Measurements from ENCODE around the gene OR6B1. TPM values are rescaled to one million over a fixed set of nuclear protein-coding genes. Genes with fewer than 3 reads are reported as not detected.
"Not testable (repeated sequence)": the region's sequence is repeated elsewhere in the genome, so short reads cannot be mapped to it uniquely, and the experiment has no call there.

The OR6B1 gene
- total RNA-seq, 1 donor from 2014 or later: not detected

DNA sequence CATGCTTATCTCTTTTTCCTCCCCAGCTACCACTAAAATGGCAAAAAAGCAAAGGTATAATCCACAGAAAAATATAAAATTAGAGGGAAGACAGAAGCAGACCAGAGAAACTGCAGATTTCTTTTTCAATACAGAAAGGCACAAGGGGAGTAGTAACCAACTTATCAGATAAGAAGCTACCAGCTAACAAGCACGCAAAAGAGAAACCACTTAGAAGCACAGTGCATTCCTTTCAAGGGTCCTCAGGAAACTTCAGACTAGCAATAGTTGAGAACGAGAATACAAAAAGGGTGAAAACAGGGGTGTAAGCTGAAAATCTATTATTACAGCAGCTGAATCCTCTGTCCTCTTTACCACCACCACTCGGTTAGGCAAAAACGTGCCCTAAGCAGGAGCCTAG lies 38.8 kb downstream of the OR6B1 start:
- no peak for DNase-seq (ENCODE audit: low spot score)

DNA sequence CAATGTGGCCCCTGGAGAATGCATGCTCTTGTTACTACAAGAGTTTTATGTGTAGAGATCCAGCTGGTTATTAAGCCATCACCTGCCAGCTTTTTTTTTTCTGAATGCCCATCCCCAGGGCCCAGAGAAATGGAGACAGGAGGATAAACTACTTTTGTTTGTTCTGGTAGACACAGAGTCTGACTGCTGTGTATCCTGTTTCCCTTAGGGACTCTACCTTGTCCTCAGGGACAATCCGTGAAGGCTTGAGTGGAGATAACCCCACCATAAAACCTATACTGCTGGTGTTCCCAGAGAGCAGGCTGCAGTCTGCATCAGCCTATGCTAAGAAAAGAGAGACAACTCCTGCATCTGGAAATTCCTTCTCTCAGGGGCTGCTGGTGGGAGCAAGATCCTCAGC lies 48.5 kb downstream of the OR6B1 start, which contains the start of gene OR2A5:
TSS of gene OR2A5 (plus strand) at position 301 of the 400 bp plus-strand sequence. CDS start 1,454 bp downstream, outside the sequence.
- DNase-seq (ENCODE audit: low spot score): no peak

DNA sequence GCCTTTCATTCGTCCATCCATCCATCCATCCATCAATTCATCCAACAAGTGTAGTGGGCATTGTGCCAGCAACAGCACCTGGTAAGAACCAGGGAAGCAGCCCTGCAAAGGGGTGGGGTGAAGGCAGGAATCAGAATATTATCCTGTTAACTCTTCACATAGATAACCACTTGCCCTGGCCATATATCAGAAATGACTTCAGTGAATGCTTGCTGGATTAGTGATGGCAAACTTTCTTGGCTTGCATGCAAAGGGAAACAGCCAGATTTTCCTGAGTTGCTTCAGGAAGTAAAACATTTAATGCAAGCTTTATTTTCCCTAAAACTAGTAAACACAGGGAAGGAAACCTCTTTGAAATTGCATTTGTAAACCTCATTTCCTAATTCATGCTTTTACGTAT lies 49.4 kb downstream of the OR6B1 start:
- DNase-seq (ENCODE audit: low spot score): no peak

DNA sequence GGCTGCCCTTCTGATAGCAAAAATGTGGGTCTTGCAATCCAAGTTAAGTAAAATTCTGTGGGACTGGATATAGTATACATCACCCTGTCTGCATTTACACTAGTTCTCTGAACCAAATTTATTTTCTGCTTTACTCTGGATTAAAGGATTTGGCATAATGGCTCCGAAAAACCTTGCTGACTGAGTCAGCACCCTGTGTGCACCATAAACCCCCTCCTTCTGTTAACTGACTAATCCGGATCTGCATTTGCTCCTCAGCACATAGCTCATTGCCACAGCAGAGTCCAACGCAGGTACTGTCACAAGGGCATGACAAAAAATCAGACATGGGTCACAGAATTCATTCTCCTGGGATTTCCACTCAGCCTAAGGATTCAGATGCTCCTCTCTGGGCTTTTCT lies 50.0 kb downstream of the OR6B1 start:
- no peak for DNase-seq (ENCODE audit: low spot score)

DNA sequence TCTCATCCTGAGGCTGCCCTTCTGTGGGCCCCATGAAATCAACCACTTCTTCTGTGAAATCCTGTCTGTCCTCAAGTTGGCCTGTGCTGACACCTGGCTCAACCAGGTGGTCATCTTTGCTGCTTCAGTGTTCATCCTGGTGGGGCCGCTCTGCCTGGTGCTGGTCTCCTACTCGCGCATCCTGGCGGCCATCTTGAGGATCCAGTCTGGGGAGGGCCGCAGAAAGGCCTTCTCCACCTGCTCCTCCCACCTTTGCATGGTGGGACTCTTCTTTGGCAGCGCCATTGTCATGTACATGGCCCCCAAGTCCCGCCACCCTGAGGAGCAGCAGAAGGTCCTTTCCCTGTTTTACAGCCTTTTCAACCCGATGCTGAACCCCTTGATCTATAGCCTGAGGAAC lies 50.8 kb downstream of the OR6B1 start:
- not testable (repeated sequence) for DNase-seq (ENCODE audit: low spot score)

DNA sequence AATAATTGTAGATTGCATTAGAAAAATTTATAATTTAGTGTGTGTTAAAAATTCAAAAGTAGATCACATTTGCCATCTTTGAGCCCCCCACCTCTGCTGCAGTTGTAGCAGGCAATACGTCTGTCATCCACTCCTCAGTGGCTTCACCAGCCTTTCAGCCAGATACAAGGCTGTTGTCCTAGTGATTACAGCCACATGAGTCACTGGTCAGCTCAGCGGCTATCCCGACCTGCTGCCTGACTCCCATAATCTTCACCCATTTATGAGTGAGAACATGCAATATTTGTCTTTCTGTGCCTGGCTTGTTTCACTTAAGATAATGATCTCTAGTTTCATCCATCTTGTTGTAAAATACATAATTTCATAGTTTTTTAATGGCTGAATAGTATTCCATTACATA lies 57.8 kb downstream of the OR6B1 start:
- no peak for DNase-seq (ENCODE audit: low spot score)

Other genes with a start within 250 kb of the OR6B1 start
- gene CTAGE6, start 242.6 kb upstream of the OR6B1 start, total RNA-seq: 3.1 TPM
- 40.6 TPM for gene TCAF1, start 98.1 kb upstream of the OR6B1 start, total RNA-seq
- gene OR2F2, start 65.1 kb upstream of the OR6B1 start, total RNA-seq: not detected
- gene OR2F1, start 45.5 kb upstream of the OR6B1 start, total RNA-seq: not detected
- not detected for gene OR2A5, start 48.6 kb downstream of the OR6B1 start, total RNA-seq
- gene OR2A25, start 69.5 kb downstream of the OR6B1 start, total RNA-seq: not detected
- not detected for gene OR2A12, start 86.0 kb downstream of the OR6B1 start, total RNA-seq
- gene OR2A2, start 109.3 kb downstream of the OR6B1 start, total RNA-seq: not detected
- not detected for gene OR2A14, start 122.9 kb downstream of the OR6B1 start, total RNA-seq
- gene CTAGE4, start 183.1 kb downstream of the OR6B1 start, total RNA-seq: 4.0 TPM
- 9.7 TPM for gene ARHGEF35, start 195.5 kb downstream of the OR6B1 start, total RNA-seq
- 0.08 TPM for gene OR2A42, start 239.3 kb downstream of the OR6B1 start, total RNA-seq